ENCODE data around the gene LZTS3. TPM values are rescaled to one million over a fixed set of nuclear protein-coding genes. Genes with fewer than 3 reads are reported as not detected.

LZTS3 gene
- total RNA-seq, 1 experiment from 2014 or later = 4.5 TPM

GRCh38 chr20:3175270-3175669, 1.9 kb upstream of the LZTS3 start:
- peak overlapping the region; percentile 84 for H3K4me3 ChIP-seq (ENCODE audit: low read depth, low read length)
- H3K4me1 Mint-ChIP-seq (ENCODE audit: low read depth, unreplicated experiment) = peaks cover 15% of the 10 kb centered on the region
- peaks cover 19% of the 10 kb centered on the region for H3K36me3 Mint-ChIP-seq (ENCODE audit: insufficient read depth, unreplicated experiment)
- H3K9me3 ChIP-seq = no peaks in the 10 kb centered on the region
- intact Hi-C loops (cut with micrococcal nuclease; ENCODE audit: unreplicated experiment) = no loop called here
- H3K4me1 ChIP-seq = peaks cover 9% of the 10 kb centered on the region; the same call in 1 of the 2 replicates
- H3K27me3 Mint-ChIP-seq (ENCODE audit: insufficient read depth, unreplicated experiment) = peaks cover 3% of the 10 kb centered on the region
- POLR2A ChIA-PET = no interaction called here
- H3K27ac Mint-ChIP-seq (ENCODE audit: unreplicated experiment) = peak overlapping the region; percentile 81
- no TSS peak for BruUV-seq (replicated peaks)
- CTCF ChIA-PET = no interaction called here
- H3K4me3 Mint-ChIP-seq (ENCODE audit: unreplicated experiment) = peak overlapping the region; percentile 98
- H3K36me3 ChIP-seq (ENCODE audit: control insufficient read depth, insufficient read depth, low read length) = no peaks in the 10 kb centered on the region; the same call in 1 of the 2 replicates
- no peaks in the 10 kb centered on the region for H3K27me3 ChIP-seq (replicated peaks; ENCODE audit: control insufficient read depth, insufficient read depth, low read length)
- no peak for DNase-seq
- no peak for TF ChIP-seq CTCF (IDR thresholded peaks at IDR 0.05; ENCODE audit: insufficient read depth in 1 of 2, low read depth in 1 of 2, low read length in 1 of 2, severe bottlenecking in 1 of 2, unreplicated experiment in 1 of 2)
- no peaks in the 10 kb centered on the region for H3K9me3 Mint-ChIP-seq (ENCODE audit: unreplicated experiment)

GRCh38 chr20:3174442-3175261, 1.3 kb upstream of the LZTS3 start:
- Mint-ChIP-seq H3K4me1 (ENCODE audit: low read depth, unreplicated experiment) (peaks cover 15% of the 10 kb centered on the region), H3K4me3 (ENCODE audit: unreplicated experiment) (peak overlapping the region; percentile 98), H3K27ac (ENCODE audit: unreplicated experiment) (peak overlapping the region; percentile 81), H3K9me3 (ENCODE audit: unreplicated experiment) (no peaks in the 10 kb centered on the region), H3K27me3 (ENCODE audit: insufficient read depth, unreplicated experiment) (peaks cover 3% of the 10 kb centered on the region), H3K36me3 (ENCODE audit: insufficient read depth, unreplicated experiment) (peaks cover 19% of the 10 kb centered on the region)
- CTCF ChIA-PET = no interaction called here
- no peak for DNase-seq
- intact Hi-C loops (cut with micrococcal nuclease; ENCODE audit: unreplicated experiment) = no loop called here
- Histone ChIP-seq H3K27me3 (replicated peaks; ENCODE audit: control insufficient read depth, insufficient read depth, low read length) (no peaks in the 10 kb centered on the region), H3K36me3 (ENCODE audit: control insufficient read depth, insufficient read depth, low read length) (no peaks in the 10 kb centered on the region; the same call in 1 of the 2 replicates), H3K4me1 (peaks cover 9% of the 10 kb centered on the region; the same call in 1 of the 2 replicates), H3K4me3 (ENCODE audit: low read depth, low read length) (peak overlapping the region; percentile 84), H3K9me3 (no peaks in the 10 kb centered on the region)
- TF ChIP-seq CTCF (IDR thresholded peaks at IDR 0.05; ENCODE audit: insufficient read depth in 1 of 2, low read depth in 1 of 2, low read length in 1 of 2, severe bottlenecking in 1 of 2, unreplicated experiment in 1 of 2) = no peak
- POLR2A ChIA-PET = no interaction called here
- BruUV-seq (replicated peaks) = TSS peak; percentile 51

GRCh38 chr20:3173610-3174441, 477 bp upstream of the LZTS3 start:
- Histone ChIP-seq H3K4me3 (ENCODE audit: low read depth, low read length) (peak overlapping the region; percentile 84), H3K27me3 (replicated peaks; ENCODE audit: control insufficient read depth, insufficient read depth, low read length) (no peaks in the 10 kb centered on the region), H3K9me3 (no peaks in the 10 kb centered on the region), H3K4me1 (peaks cover 9% of the 10 kb centered on the region; the same call in 1 of the 2 replicates), H3K36me3 (ENCODE audit: control insufficient read depth, insufficient read depth, low read length) (no peaks in the 10 kb centered on the region; the same call in 1 of the 2 replicates)
- Mint-ChIP-seq H3K27me3 (ENCODE audit: insufficient read depth, unreplicated experiment) (peaks cover 3% of the 10 kb centered on the region), H3K4me3 (ENCODE audit: unreplicated experiment) (peak overlapping the region; percentile 98), H3K36me3 (ENCODE audit: insufficient read depth, unreplicated experiment) (peaks cover 19% of the 10 kb centered on the region), H3K27ac (ENCODE audit: unreplicated experiment) (peak overlapping the region; percentile 81), H3K4me1 (ENCODE audit: low read depth, unreplicated experiment) (peaks cover 15% of the 10 kb centered on the region), H3K9me3 (ENCODE audit: unreplicated experiment) (no peaks in the 10 kb centered on the region)
- intact Hi-C loops (cut with micrococcal nuclease; ENCODE audit: unreplicated experiment) = no loop called here
- DNase-seq = peak; percentile 89 to 97
- BruUV-seq (replicated peaks) = no TSS peak
- TF ChIP-seq CTCF (IDR thresholded peaks at IDR 0.05; ENCODE audit: insufficient read depth in 1 of 2, low read depth in 1 of 2, low read length in 1 of 2, severe bottlenecking in 1 of 2, unreplicated experiment in 1 of 2) = peak in 1 of 2 experiments; percentile 26
- POLR2A ChIA-PET = no interaction called here
- CTCF ChIA-PET = interaction anchor here (0.7 kb wide), 1 partner anchor 14 kb away, joined by 3 read pairs; the partner anchor contains the start of genes FASTKD5 and UBOX5
